Colonic mucosa (tissue), 4 donors: ENCODE measurements around the gene ARID3A. TPM values are rescaled to one million over a fixed set of nuclear protein-coding genes. Genes with fewer than 3 reads are reported as not detected.

Experiments
- DNase-seq: peaks from one replicate; pipeline ENCODE4 v3.0.0-alpha.2; 2020
- H3K27ac ChIP-seq: fragments of 200-600 bp; one replicate; pipeline ENCODE4 v1.8.0; 2021
- H3K27me3 ChIP-seq: fragments of 200-600 bp; one replicate; pipeline ENCODE4 v1.8.0; 2021
- H3K36me3 ChIP-seq: fragments of 200-600 bp; one replicate; pipeline ENCODE4 v1.8.0; 2021
- H3K4me1 ChIP-seq: fragments of 200-600 bp; one replicate; pipeline ENCODE4 v1.8.0; 2021; ENCODE audit warnings: mild to moderate bottlenecking
- H3K4me3 ChIP-seq: fragments of 200-600 bp; one replicate; pipeline ENCODE4 v1.8.0; 2021
- H3K9ac ChIP-seq, 2 donors: one replicate each; pipeline ENCODE4 v1.7.0; 2013; ENCODE audit warnings: control low read depth in 2 of 2, low read depth in 2 of 2, low read length in 2 of 2
- H3K9me3 ChIP-seq: fragments of 200-600 bp; one replicate; pipeline ENCODE4 v1.8.0; 2021
- CTCF ChIP-seq: fragments of 200-600 bp; IDR thresholded peaks from one replicate; pipeline ENCODE4 v1.8.0; 2022; ENCODE audit warnings: antibody characterized with exemption, mild to moderate bottlenecking
- intact Hi-C: fragments of 100-400 bp; cut with DNase I; formaldehyde crosslinking; loops from one replicate; pipeline ENCODE4 v1.14.1; 2022
- total RNA-seq, 2 donors: library from RNA; stranded (reverse); fragmentation: NEBNext Ultra II Directional in 1 of 2; extraction: Animal tissue kit (Norgen Biotek cat#: 25700) in 1 of 2; gene quantifications; one replicate each; pipeline ENCODE4 v1.2.1, GENCODE V29; 2021
- donor health status: healthy.
- donor health status: DM: no; HTN: no; CAD: no.
- donor health status: DM: no; HTN: no; CAD: no.

The ARID3A gene
- total RNA-seq, 2 donors from 2014 or later: 8.7 to 13.0 TPM

- Histone ChIP-seq H3K36me3 (no peaks in the 10 kb centered on the region), H3K9ac (no peak overlapping the region), H3K27me3 (no peaks in the 10 kb centered on the region), H3K27ac (no peak overlapping the region), H3K9me3 (no peaks in the 10 kb centered on the region), H3K4me3 (no peak overlapping the region), H3K4me1 (peaks cover 10% of the 10 kb centered on the region)
- peak; percentile 53 for DNase-seq
- intact Hi-C loops: no loop called here
- TF ChIP-seq CTCF: no peak
Observed at GRCh38 chr19:947707-948539, 22.1 kb downstream of the ARID3A start.

GRCh38 chr19:948842-949496 lies 23.1 kb downstream of the ARID3A start:
- no peak overlapping the region for H3K9ac ChIP-seq
- DNase-seq: no peak

GRCh38 chr19:950352-951066 lies 24.7 kb downstream of the ARID3A start:
- Histone ChIP-seq H3K9me3 (no peaks in the 10 kb centered on the region), H3K36me3 (no peaks in the 10 kb centered on the region), H3K4me3 (no peak overlapping the region), H3K27me3 (no peaks in the 10 kb centered on the region), H3K27ac (no peak overlapping the region), H3K9ac (no peak overlapping the region), H3K4me1 (peaks cover 11% of the 10 kb centered on the region)
- intact Hi-C loops: no loop called here
- no peak for DNase-seq
- TF ChIP-seq CTCF: no peak

More at GRCh38 chr19:948842-949496, 23.1 kb downstream of the ARID3A start:
- Histone ChIP-seq H3K27ac (no peak overlapping the region), H3K27me3 (no peaks in the 10 kb centered on the region), H3K36me3 (no peaks in the 10 kb centered on the region), H3K4me1 (peaks cover 14% of the 10 kb centered on the region), H3K9me3 (no peaks in the 10 kb centered on the region), H3K4me3 (no peak overlapping the region)
- TF ChIP-seq CTCF: no peak
- intact Hi-C loops: no loop called here

GRCh38 chr19:952049-952679 lies 26.3 kb downstream of the ARID3A start:
- no peaks in the 10 kb centered on the region for H3K9me3 ChIP-seq
- TF ChIP-seq CTCF: no peak
- DNase-seq: no peak
- no peaks in the 10 kb centered on the region for H3K36me3 ChIP-seq
- intact Hi-C loops: no loop called here
- no peaks in the 10 kb centered on the region for H3K27me3 ChIP-seq
- peaks cover 19% of the 10 kb centered on the region for H3K4me1 ChIP-seq
- H3K27ac ChIP-seq: no peak overlapping the region
- no peak overlapping the region for H3K4me3 ChIP-seq
- H3K9ac ChIP-seq: peak overlapping the region in 1 of 2 donors; percentile 57
